ENCODE data around the gene NKIRAS2. TPM values are rescaled to one million over a fixed set of nuclear protein-coding genes. Genes with fewer than 3 reads are reported as not detected.

The NKIRAS2 gene
- total and polyA plus RNA-seq, 2 of the 13 experiments (the other 11 are each of a cell fraction or from before 2014, with no cell fraction given), result 27.9 to 42.0 TPM

DNA sequence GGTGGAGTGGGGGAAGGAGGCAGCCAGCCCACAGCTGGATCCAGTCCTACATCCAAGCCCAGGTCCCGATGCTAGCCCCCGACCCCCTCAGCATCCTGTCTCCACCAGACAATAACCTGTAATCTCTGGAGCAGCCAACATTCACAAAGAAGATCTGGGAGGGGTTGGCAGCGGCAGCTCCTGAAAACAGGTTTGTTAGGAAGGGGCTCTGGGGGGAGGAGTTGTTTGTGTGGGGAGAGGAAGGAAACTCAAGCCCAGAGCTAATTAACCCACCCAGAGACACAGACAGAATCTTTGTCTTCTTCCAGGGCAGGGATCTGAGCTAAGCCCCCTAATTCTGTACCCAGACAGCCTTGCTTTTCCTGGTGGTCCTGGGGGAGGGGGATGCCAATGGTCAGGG lies 35.1 kb downstream of the NKIRAS2 start:
- H4K20me1 ChIP-seq (ENCODE audit: insufficient read depth, low read length), result no peaks in the 10 kb centered on the region
- intact Hi-C loops (cut with micrococcal nuclease; ENCODE audit: unreplicated experiment), result no loop called here
- ATAC-seq (no peak), FAIRE-seq (no peak), DNase-seq (ENCODE audit: low spot score) (no peak)
- no TSS peak for BruUV-seq (replicated peaks)
- H3K27ac ChIP-seq (ENCODE audit: extremely low read length, insufficient read depth, low read length), result no peak overlapping the region
- peaks cover 43% of the 10 kb centered on the region for H3K4me1 ChIP-seq (ENCODE audit: insufficient read depth, low read length)
- no peak overlapping the region for H2AFZ ChIP-seq (ENCODE audit: low read length)
- H3K36me3 ChIP-seq (replicated peaks in 1 of 2; ENCODE audit: control insufficient read depth in 1 of 2, insufficient read depth in 2 of 2, low read length in 2 of 2), result no peaks in the 10 kb centered on the region
- in situ Hi-C loops (cut with HindIII; ENCODE audit: extremely low pct_ligation_motif_present, low pct_unique_long_range_greater_than_20kb), result no loop called here
- H3K4me3 ChIP-seq (replicated peaks in 1 of 3; ENCODE audit: insufficient read depth in 1 of 3, low read depth in 2 of 3, low read length in 3 of 3), result no peak overlapping the region
- WGBS (ENCODE audit: low lambda C conversion rate), result 47% methylated on average over 3 of the region's 3 CpGs
- ChIA-PET POLR2A (interaction anchor here (0.9 to 1.6 kb wide), 2 partner anchors 57 to 89 kb away, joined by 3 to 4 read pairs; partner anchors contain the start of genes CNP and DHX58), CTCF (ENCODE audit: low intra/inter-chr PET ratio, low total read pairs) (no interaction called here)
- H3K4me2 ChIP-seq (ENCODE audit: low read depth, low read length), result no peak overlapping the region
- H3K9me3 ChIP-seq (ENCODE audit: low read length), result no peaks in the 10 kb centered on the region
- no peaks in the 10 kb centered on the region; a peak in 1 of 5 replicates for H3K27me3 ChIP-seq (ENCODE audit: control insufficient read depth in 1 of 2, insufficient read depth in 2 of 2, low read length in 2 of 2)
- H3K9ac ChIP-seq (ENCODE audit: insufficient read depth, low read depth, low read length), result no peak overlapping the region
- H3K79me2 ChIP-seq (ENCODE audit: insufficient read depth, low read length), result no peaks in the 10 kb centered on the region
- no peak for TF ChIP-seq SAFB2 (CRISPR knock-in tag; IDR thresholded peaks at IDR 0.05; ENCODE audit: borderline replicate concordance, low read depth)
- no peak for TF ChIP-seq HOXD1 (CRISPR knock-in tag; IDR thresholded peaks at IDR 0.05)
- no peak for TF ChIP-seq ELK4 (CRISPR knock-in tag; IDR thresholded peaks at IDR 0.05; ENCODE audit: borderline replicate concordance)
- no peak for TF ChIP-seq ZNF703 (CRISPR knock-in tag; IDR thresholded peaks at IDR 0.05; ENCODE audit: borderline replicate concordance)
- no peak for TF ChIP-seq ZNF253 (CRISPR knock-in tag; IDR thresholded peaks at IDR 0.05; ENCODE audit: borderline replicate concordance)
- no peak for TF ChIP-seq SRSF9 (IDR thresholded peaks at IDR 0.05; ENCODE audit: borderline replicate concordance, insufficient read depth, low read depth, low read length, poor library complexity, severe bottlenecking)
- no peak for TF ChIP-seq REL (CRISPR knock-in tag; conservative IDR thresholded peaks at IDR 0.05)
- TF ChIP-seq ZNF484 (CRISPR knock-in tag; IDR thresholded peaks at IDR 0.05; ENCODE audit: borderline replicate concordance, low read depth), result no peak
- TF ChIP-seq DMAP1 (CRISPR knock-in tag; IDR thresholded peaks at IDR 0.05), result no peak
- no peak for TF ChIP-seq ZNF318 (CRISPR knock-in tag; IDR thresholded peaks at IDR 0.05)
- no peak for TF ChIP-seq ZBTB14 (CRISPR knock-in tag; IDR thresholded peaks at IDR 0.05)
- TF ChIP-seq POLR2AphosphoS2 (IDR thresholded peaks at IDR 0.05; ENCODE audit: low read depth, low read length), result no peak
- no peak for TF ChIP-seq NFYC (CRISPR knock-in tag; IDR thresholded peaks at IDR 0.05)
- TF ChIP-seq NFE2 (CRISPR knock-in tag; IDR thresholded peaks at IDR 0.05), result no peak
- TF ChIP-seq NRL (CRISPR knock-in tag; IDR thresholded peaks at IDR 0.05; ENCODE audit: borderline replicate concordance), result no peak

All from HepG2 (cell line).